Endothelial cell (in vitro differentiated cells): Measurements from ENCODE around the gene NRXN2. TPM values are rescaled to one million over a fixed set of nuclear protein-coding genes. Genes with fewer than 3 reads are reported as not detected.

Experiments
- DNase-seq: peaks from one replicate; pipeline ENCODE4 v3.0.0; 2021; ENCODE audit warnings: low spot score
- H3K27ac Mint-ChIP-seq: one replicate; pipeline ENCODE4 v1.8.0; 2021; ENCODE audit warnings: mixed read lengths, inconsistent platforms; ENCODE audit not compliant: unreplicated experiment
- H3K27me3 Mint-ChIP-seq: one replicate; pipeline ENCODE4 v1.8.0; 2021; ENCODE audit warnings: mild to moderate bottlenecking, moderate library complexity, mixed read lengths, inconsistent platforms; ENCODE audit not compliant: unreplicated experiment
- H3K36me3 Mint-ChIP-seq: one replicate; pipeline ENCODE4 v1.8.0; 2021; ENCODE audit warnings: mild to moderate bottlenecking, low read depth, mixed read lengths, inconsistent platforms; ENCODE audit not compliant: unreplicated experiment
- H3K4me1 Mint-ChIP-seq: one replicate; pipeline ENCODE4 v1.8.0; 2021; ENCODE audit warnings: mild to moderate bottlenecking, mixed read lengths, inconsistent platforms; ENCODE audit not compliant: unreplicated experiment
- H3K4me3 Mint-ChIP-seq: one replicate; pipeline ENCODE4 v1.8.0; 2021; ENCODE audit warnings: mild to moderate bottlenecking, mixed read lengths, inconsistent platforms; ENCODE audit not compliant: unreplicated experiment
- H3K9me3 Mint-ChIP-seq: one replicate; pipeline ENCODE4 v1.8.0; 2021; ENCODE audit warnings: mixed read lengths, inconsistent platforms; ENCODE audit not compliant: unreplicated experiment
- total RNA-seq: library from RNA; stranded (reverse); fragmentation: NEBNext Ultra II Directional; extraction: Animal tissue kit (Norgen Biotek cat#: 25700); gene quantifications from one replicate; pipeline ENCODE4 v1.2.1, GENCODE V29; 2021; ENCODE audit not compliant: unreplicated experiment
- TF ChIP-seq, protein P1 (sequence below): fragments of 200-600 bp; sonication (generic); IDR thresholded peaks from one replicate; pipeline ENCODE4 v1.5.0; 2021; ENCODE audit warnings: antibody characterized with exemption; ENCODE audit not compliant: unreplicated experiment

Gene NRXN2
- total RNA-seq, 1 donor from 2014 or later: 11.5 TPM

DNA sequence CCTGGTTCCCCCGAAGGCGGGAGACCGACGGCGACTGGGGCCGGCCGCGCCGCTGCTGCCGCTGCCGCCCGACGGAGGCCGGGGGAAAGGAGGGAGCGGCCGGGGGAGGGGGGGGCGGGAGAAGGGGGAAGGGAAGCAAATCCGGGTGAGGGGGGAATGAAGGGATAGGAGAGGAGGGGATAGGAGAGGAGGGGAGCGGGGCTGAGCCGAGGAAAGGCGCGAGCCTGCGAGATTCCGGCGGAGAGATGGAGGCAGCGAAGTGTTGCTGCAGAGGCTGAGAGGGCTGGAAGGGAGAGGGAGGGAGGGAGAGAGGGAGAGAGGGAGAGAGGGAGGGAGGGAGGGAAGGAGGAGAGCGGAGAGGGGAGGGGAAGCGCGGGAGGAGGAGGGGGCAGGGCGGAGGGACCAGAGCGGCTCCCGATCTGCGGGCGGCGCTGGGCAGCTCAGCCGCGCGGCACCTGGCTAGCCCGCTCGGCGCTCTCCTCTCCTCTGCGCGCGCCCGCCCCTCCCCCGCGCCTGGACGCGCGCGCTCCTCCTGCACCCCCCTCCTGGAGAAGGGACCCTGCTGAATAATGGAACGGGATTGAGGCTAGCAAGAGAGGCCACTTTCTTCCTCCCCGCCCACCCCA, 79.6 kb downstream of the NRXN2 start:
- TF ChIP-seq, protein P1, sequence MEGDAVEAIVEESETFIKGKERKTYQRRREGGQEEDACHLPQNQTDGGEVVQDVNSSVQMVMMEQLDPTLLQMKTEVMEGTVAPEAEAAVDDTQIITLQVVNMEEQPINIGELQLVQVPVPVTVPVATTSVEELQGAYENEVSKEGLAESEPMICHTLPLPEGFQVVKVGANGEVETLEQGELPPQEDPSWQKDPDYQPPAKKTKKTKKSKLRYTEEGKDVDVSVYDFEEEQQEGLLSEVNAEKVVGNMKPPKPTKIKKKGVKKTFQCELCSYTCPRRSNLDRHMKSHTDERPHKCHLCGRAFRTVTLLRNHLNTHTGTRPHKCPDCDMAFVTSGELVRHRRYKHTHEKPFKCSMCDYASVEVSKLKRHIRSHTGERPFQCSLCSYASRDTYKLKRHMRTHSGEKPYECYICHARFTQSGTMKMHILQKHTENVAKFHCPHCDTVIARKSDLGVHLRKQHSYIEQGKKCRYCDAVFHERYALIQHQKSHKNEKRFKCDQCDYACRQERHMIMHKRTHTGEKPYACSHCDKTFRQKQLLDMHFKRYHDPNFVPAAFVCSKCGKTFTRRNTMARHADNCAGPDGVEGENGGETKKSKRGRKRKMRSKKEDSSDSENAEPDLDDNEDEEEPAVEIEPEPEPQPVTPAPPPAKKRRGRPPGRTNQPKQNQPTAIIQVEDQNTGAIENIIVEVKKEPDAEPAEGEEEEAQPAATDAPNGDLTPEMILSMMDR: no peak

DNA sequence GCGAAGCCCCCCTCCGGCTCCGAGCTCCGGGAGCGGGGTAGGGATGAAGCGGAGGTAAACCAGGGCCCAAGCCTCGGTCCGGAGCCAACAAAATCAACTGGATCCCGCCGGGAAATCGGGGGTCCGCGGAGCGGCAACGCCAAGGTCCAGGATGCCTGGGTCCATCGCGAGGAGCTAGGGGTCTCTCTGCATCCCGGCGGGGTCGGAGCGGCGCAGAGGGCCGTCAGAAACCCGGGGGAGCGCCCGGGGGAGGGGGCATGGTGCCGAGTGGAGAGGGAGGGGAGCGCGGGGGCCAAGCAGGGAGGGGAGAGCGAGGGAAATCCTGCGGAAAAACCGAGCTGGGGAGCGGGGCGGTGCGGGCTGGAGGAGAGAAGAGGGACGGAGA, 80.1 kb downstream of the NRXN2 start:
- H3K27me3 Mint-ChIP-seq: peaks cover 8% of the 10 kb centered on the region

More for the DNA sequence above, 79.6 kb downstream of the NRXN2 start:
- Mint-ChIP-seq H3K9me3 (no peaks in the 10 kb centered on the region), H3K4me3 (no peak overlapping the region), H3K36me3 (peaks cover 4% of the 10 kb centered on the region), H3K27ac (no peak overlapping the region), H3K27me3 (peaks cover 8% of the 10 kb centered on the region), H3K4me1 (peaks cover 5% of the 10 kb centered on the region)
- DNase-seq: no peak

DNA sequence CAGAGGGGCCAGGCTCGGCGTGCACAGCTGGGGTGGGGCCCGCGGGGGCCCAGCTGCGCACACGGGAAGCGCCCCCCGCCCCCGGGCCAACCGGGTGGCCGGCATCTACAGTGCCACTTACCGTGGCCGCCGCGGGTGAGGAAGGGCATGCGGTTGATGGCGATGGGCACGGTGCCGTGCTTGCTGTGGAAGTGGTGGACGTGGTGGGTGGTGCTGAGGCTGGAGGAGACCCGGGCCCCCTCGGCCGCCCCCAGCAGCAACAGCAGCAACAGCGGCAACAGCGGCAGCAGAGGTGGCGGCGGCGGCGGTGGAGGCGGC, 80.6 kb downstream of the NRXN2 start:
- Mint-ChIP-seq H3K4me3 (no peak overlapping the region), H3K27ac (no peak overlapping the region), H3K27me3 (peaks cover 8% of the 10 kb centered on the region), H3K36me3 (peaks cover 4% of the 10 kb centered on the region), H3K4me1 (peaks cover 5% of the 10 kb centered on the region), H3K9me3 (no peaks in the 10 kb centered on the region)
- TF ChIP-seq, protein P1: no peak
- no peak for DNase-seq

More for the DNA sequence above, 80.1 kb downstream of the NRXN2 start:
- no peak for DNase-seq
- TF ChIP-seq, protein P1: no peak
- H3K4me1 Mint-ChIP-seq: peaks cover 5% of the 10 kb centered on the region
- H3K9me3 Mint-ChIP-seq: no peaks in the 10 kb centered on the region
- H3K4me3 Mint-ChIP-seq: no peak overlapping the region
- H3K27ac Mint-ChIP-seq: no peak overlapping the region
- peaks cover 4% of the 10 kb centered on the region for H3K36me3 Mint-ChIP-seq

DNA sequence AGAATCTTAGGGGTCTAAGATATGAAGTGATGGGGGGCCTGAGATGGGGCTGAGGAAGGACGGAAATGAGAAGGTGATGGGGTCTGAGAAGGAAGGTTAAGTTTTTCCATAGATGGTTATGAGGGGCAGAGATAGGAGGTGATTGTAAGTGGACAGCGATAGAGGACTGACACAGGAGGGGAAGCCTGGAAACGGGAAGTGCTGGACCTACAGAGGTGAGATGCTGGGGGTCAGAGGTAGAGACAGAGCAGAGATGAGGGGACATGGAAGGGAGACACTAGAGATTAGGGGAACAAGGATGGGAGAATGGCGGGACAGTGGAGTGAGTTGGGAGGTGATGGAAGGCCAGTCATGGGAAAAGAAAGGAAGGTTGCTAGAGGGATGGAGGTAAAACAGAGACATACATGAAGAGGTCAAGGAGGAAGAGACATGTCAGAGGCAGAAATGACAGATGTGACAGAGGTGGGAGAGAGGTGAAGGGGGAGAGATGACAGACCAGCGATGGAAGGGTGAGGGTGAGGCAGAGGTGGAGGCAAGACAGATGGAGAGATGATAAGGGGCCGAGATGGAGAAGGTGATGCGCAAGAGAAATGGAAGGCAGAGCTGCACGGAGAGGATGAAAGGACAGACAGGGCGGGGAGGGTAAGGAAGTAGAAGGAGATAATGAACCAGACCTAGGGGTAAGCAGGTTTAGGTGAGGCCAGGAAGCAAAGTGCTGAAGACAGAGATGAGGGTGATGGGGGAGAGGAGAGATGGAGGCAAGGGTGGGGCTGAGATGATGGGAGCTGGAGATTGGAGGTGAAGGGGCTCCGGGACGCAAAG, 81.2 kb downstream of the NRXN2 start:
- Mint-ChIP-seq H3K27ac (no peak overlapping the region), H3K27me3 (peaks cover 8% of the 10 kb centered on the region), H3K36me3 (peaks cover 4% of the 10 kb centered on the region), H3K4me1 (peaks cover 5% of the 10 kb centered on the region), H3K9me3 (no peaks in the 10 kb centered on the region), H3K4me3 (no peak overlapping the region)
- DNase-seq: no peak
- TF ChIP-seq, protein P1: no peak

DNA sequence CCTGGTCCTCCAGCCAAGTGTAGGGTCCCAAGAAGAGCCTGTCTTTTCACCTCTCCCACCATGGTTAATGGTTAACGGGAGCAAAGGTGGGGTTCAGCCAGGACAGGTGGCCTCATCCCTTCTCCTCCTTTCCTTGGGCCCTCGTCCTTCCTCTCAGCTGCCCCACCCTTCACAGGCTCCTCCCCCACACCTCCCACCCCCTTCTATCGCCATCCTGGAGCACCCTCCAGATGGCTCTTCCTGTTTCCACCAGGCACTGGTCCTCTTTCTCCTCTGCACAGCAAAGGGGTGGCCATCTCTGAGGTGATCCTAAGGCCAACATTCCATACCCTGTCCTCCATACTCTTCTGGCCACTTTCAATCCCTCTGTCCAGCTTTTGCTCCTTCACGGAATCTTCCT, 83.1 kb downstream of the NRXN2 start:
- DNase-seq: no peak
- Mint-ChIP-seq H3K36me3 (peaks cover 5% of the 10 kb centered on the region), H3K4me3 (no peak overlapping the region), H3K27me3 (peaks cover 10% of the 10 kb centered on the region), H3K4me1 (peaks cover 9% of the 10 kb centered on the region), H3K27ac (no peak overlapping the region), H3K9me3 (no peaks in the 10 kb centered on the region)
- TF ChIP-seq, protein P1: no peak
